Hepatocyte (in vitro differentiated cells): ENCODE measurements around the gene TLCD1. TPM values are rescaled to one million over a fixed set of nuclear protein-coding genes. Genes with fewer than 3 reads are reported as not detected.

Source experiments
- DNase-seq: peaks from one replicate; pipeline ENCODE4 v3.0.0-alpha.2; 2016; ENCODE audit warnings: low spot score
- H2AFZ ChIP-seq: fragments of 200-600 bp; sonication (generic); 2 replicates; pipeline ENCODE4 v1.6.0; 2016; ENCODE audit warnings: antibody characterized with exemption, mild to moderate bottlenecking
- H3K27ac ChIP-seq: fragments of 200-600 bp; sonication (generic); 2 replicates; pipeline ENCODE4 v1.5.1; 2016; ENCODE audit warnings: mild to moderate bottlenecking
- H3K27me3 ChIP-seq: fragments of 200-600 bp; sonication (generic); 2 replicates; pipeline ENCODE4 v1.6.1; 2016
- H3K36me3 ChIP-seq: fragments of 200-600 bp; sonication (generic); replicated peaks from 2 replicates; pipeline ENCODE4 v1.5.1; 2016; ENCODE audit warnings: low read depth; ENCODE audit not compliant: insufficient read depth
- H3K4me1 ChIP-seq: fragments of 200-600 bp; sonication (generic); 2 replicates; pipeline ENCODE4 v1.5.1; 2016; ENCODE audit warnings: mild to moderate bottlenecking, moderate library complexity; ENCODE audit not compliant: insufficient read depth
- H3K4me2 ChIP-seq: fragments of 200-600 bp; sonication (generic); 2 replicates; pipeline ENCODE4 v1.6.0; 2016
- H3K4me3 ChIP-seq: fragments of 200-600 bp; sonication (generic); 2 replicates; pipeline ENCODE4 v1.5.1; 2016; ENCODE audit warnings: mild to moderate bottlenecking
- H3K79me2 ChIP-seq: fragments of 200-600 bp; sonication (generic); 2 replicates; pipeline ENCODE4 v1.6.0; 2017; ENCODE audit warnings: mild to moderate bottlenecking
- H3K9me2 ChIP-seq: fragments of 200-600 bp; sonication (generic); replicated peaks from 2 replicates; pipeline ENCODE4 v1.6.0; 2017; ENCODE audit warnings: mild to moderate bottlenecking; ENCODE audit not compliant: insufficient read depth
- H3K9me3 ChIP-seq: fragments of 200-600 bp; sonication (generic); 2 replicates; pipeline ENCODE4 v1.5.1; 2016; ENCODE audit warnings: low read depth, mild to moderate bottlenecking
- H4K20me1 ChIP-seq: fragments of 200-600 bp; sonication (generic); 2 replicates; pipeline ENCODE4 v1.6.0; 2016; ENCODE audit warnings: mild to moderate bottlenecking; ENCODE audit not compliant: insufficient read depth, poor library complexity, severe bottlenecking
- CTCF ChIP-seq: fragments of 200-600 bp; sonication (generic); IDR thresholded peaks from 2 replicates; pipeline ENCODE4 v1.5.1; 2016; ENCODE audit warnings: antibody characterized with exemption, mild to moderate bottlenecking; ENCODE audit not compliant: poor library complexity
- EZH2 ChIP-seq: fragments of 200-600 bp; sonication (generic); IDR thresholded peaks from 2 replicates; pipeline ENCODE4 v1.6.1; 2016; ENCODE audit warnings: antibody characterized with exemption, mild to moderate bottlenecking, borderline replicate concordance
- EZH2phosphoT487 ChIP-seq: fragments of 200-600 bp; sonication (generic); IDR thresholded peaks from one replicate; pipeline ENCODE4 v1.6.1; 2018; ENCODE audit warnings: antibody characterized with exemption, mild to moderate bottlenecking, low read depth, moderate library complexity; ENCODE audit not compliant: unreplicated experiment, severe bottlenecking
- WGBS: methylation state at CpG from one replicate; pipeline ENCODE4 v1.1.6; 2016; ENCODE audit warnings: low lambda C conversion rate; ENCODE audit errors: missing lambda C conversion rate; 5-methylcytosine and 5-hydroxymethylcytosine counted together
- polyA plus RNA-seq: library from polyadenylated mRNA; unstranded; fragments of >200 nt; fragmentation: Nextera tagmentation; extraction: Ambion mirVana; gene quantifications from 2 replicates; pipeline ENCODE4 v1.2.1, GENCODE V29; 2016
- total RNA-seq: library from RNA; depleted of rRNA; stranded (reverse); fragments of >200 nt; gene quantifications from 2 replicates; pipeline ENCODE4 v1.2.3, GENCODE V29; 2014

Gene TLCD1
- total and polyA plus RNA-seq, 2 experiments from 2014 or later = 12.5 to 23.4 TPM

DNA sequence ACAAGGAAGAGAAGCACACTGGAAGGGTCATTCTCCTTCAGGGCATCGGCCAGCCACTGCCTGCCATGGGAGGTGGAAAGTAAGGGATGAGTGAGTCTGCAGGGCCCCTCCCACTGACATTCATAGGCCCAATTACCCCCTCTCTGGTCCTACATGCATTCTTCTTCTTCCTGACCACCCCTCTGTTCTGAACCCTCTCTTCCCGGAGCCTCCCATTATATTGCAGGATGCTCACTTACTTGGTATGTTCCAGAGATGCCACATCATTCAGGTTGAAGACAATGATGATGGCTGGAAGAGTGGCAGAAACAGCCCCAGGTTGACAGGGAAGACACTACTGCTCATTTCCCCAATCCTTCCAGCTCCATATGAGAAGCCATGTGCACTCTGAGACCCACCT, 10.8 kb downstream of the TLCD1 start:
- 96% methylated on average over 2 of the region's 2 CpGs for WGBS
- no peaks in the 10 kb centered on the region for H3K9me2 ChIP-seq
- TF ChIP-seq CTCF (no peak), EZH2phosphoT487 (no peak), EZH2 (no peak)
- no peaks in the 10 kb centered on the region for H3K27me3 ChIP-seq
- H3K27ac ChIP-seq = no peak overlapping the region
- no peak for DNase-seq
- H4K20me1 ChIP-seq = peaks cover 6% of the 10 kb centered on the region
- no peak overlapping the region for H2AFZ ChIP-seq
- H3K9me3 ChIP-seq = no peaks in the 10 kb centered on the region
- no peak overlapping the region for H3K4me3 ChIP-seq
- H3K4me2 ChIP-seq = no peak overlapping the region
- H3K4me1 ChIP-seq = peaks cover 33% of the 10 kb centered on the region
- H3K36me3 ChIP-seq = no peaks in the 10 kb centered on the region
- peaks cover 26% of the 10 kb centered on the region for H3K79me2 ChIP-seq

GRCh38 chr17:28714281-28714680, 11.8 kb downstream of the TLCD1 start:
- no peak for TF ChIP-seq CTCF
- TF ChIP-seq EZH2phosphoT487 = no peak
- TF ChIP-seq EZH2 = no peak
- H3K27me3 ChIP-seq = no peaks in the 10 kb centered on the region
- H4K20me1 ChIP-seq = peaks cover 5% of the 10 kb centered on the region
- no peak overlapping the region for H2AFZ ChIP-seq
- H3K27ac ChIP-seq = no peak overlapping the region
- WGBS = 98% methylated on average over 3 of the region's 3 CpGs
- no peaks in the 10 kb centered on the region for H3K9me3 ChIP-seq
- no peak overlapping the region for H3K4me3 ChIP-seq
- peaks cover 40% of the 10 kb centered on the region for H3K4me1 ChIP-seq
- no peak for DNase-seq
- no peaks in the 10 kb centered on the region for H3K9me2 ChIP-seq
- peaks cover 30% of the 10 kb centered on the region for H3K79me2 ChIP-seq
- H3K4me2 ChIP-seq = no peak overlapping the region
- no peaks in the 10 kb centered on the region for H3K36me3 ChIP-seq

- peak overlapping the region; percentile 97 for H3K27ac ChIP-seq
- TF ChIP-seq CTCF (no peak), EZH2phosphoT487 (no peak), EZH2 (no peak)
- peaks cover 30% of the 10 kb centered on the region for H3K4me1 ChIP-seq
- peak overlapping the region; percentile 85 for H3K4me2 ChIP-seq
- H2AFZ ChIP-seq = no peak overlapping the region
- H3K9me3 ChIP-seq = no peaks in the 10 kb centered on the region
- H3K4me3 ChIP-seq = no peak overlapping the region
- peaks cover 5% of the 10 kb centered on the region for H4K20me1 ChIP-seq
- peaks cover 34% of the 10 kb centered on the region for H3K79me2 ChIP-seq
- WGBS = 79% methylated on average over 7 of the region's 7 CpGs
- H3K9me2 ChIP-seq = no peaks in the 10 kb centered on the region
- no peaks in the 10 kb centered on the region for H3K36me3 ChIP-seq
- H3K27me3 ChIP-seq = no peaks in the 10 kb centered on the region
- no peak for DNase-seq
These were observed 13.2 kb downstream of the TLCD1 start for GRCh38 chr17:28712705-28713415.
